Uterus (tissue), 2 donors: Measurements from ENCODE around the gene NPIPB4.
"Not testable (repeated sequence)": the region's sequence is repeated elsewhere in the genome, so short reads cannot be mapped to it uniquely, and the experiment has no call there.

Experiments
- CTCF ChIP-seq, 4 experiments: fragments of 200-600 bp in 2 of 4; fragments of 450-650 bp in 2 of 4; sonication (generic) in 2 of 4; IDR thresholded peaks; one replicate each; pipeline ENCODE4 v1.5.1; 2016 to 2019; ENCODE audit warnings: antibody characterized with exemption in 4 of 4, mild to moderate bottlenecking in 2 of 4, moderate library complexity in 1 of 4
- POLR2A ChIP-seq, 2 donors: fragments of 450-650 bp; IDR thresholded peaks; one replicate each; pipeline ENCODE4 v1.6.1; 2016; ENCODE audit warnings: antibody characterized with exemption in 2 of 2, mild to moderate bottlenecking in 1 of 2, moderate library complexity in 1 of 2

GRCh38 chr16:21836334-21836733 is 21.2 kb downstream of the NPIPB4 start:
- not testable (repeated sequence) for TF ChIP-seq POLR2A, CTCF (IDR thresholded peaks at IDR 0.05)
